Measurements from ENCODE around the gene LMNB1. TPM values are rescaled to one million over a fixed set of nuclear protein-coding genes. Genes with fewer than 3 reads are reported as not detected.
"Not testable (repeated sequence)": the region's sequence is repeated elsewhere in the genome, so short reads cannot be mapped to it uniquely, and the experiment has no call there.

Gene LMNB1
- polyA plus RNA-seq, 1 donor (not counting 4 experiments of a cell fraction or from before 2014, with no cell fraction given) = 11.0 TPM

- H2AFZ ChIP-seq (ENCODE audit: control insufficient read depth, low read length) = no peak overlapping the region
- H3K27me3 ChIP-seq (ENCODE audit: control insufficient read depth, extremely low read depth, insufficient read depth, low read length) = no peaks in the 10 kb centered on the region
- dilution Hi-C loops (cut with MboI; ENCODE audit: extremely low pct_ligation_motif_present, low sequenced_read_pairs) = no loop called here
- no peak overlapping the region for H3K4me2 ChIP-seq (ENCODE audit: control insufficient read depth, extremely low read depth, insufficient read depth, low read depth, low read length)
- H3K36me3 ChIP-seq (ENCODE audit: control insufficient read depth in 2 of 2, extremely low read depth in 1 of 2, insufficient read depth in 2 of 2, low read length in 2 of 2) = peaks cover 0 to 3% of the 10 kb centered on the region in 2 experiments
- H3K27ac ChIP-seq (ENCODE audit: control insufficient read depth, insufficient read depth, low read length) = no peak overlapping the region
- no peaks in the 10 kb centered on the region for H3K9me1 ChIP-seq (ENCODE audit: control insufficient read depth, extremely low read depth, insufficient read depth, low read length)
- H3K9me3 ChIP-seq (ENCODE audit: control insufficient read depth, low read depth, low read length) = no peaks in the 10 kb centered on the region
- no peaks in the 10 kb centered on the region for H3K79me2 ChIP-seq (ENCODE audit: control insufficient read depth, insufficient read depth, low read length)
- H3K4me1 ChIP-seq (ENCODE audit: control insufficient read depth, extremely low read depth, insufficient read depth, low read length) = no peaks in the 10 kb centered on the region
- H4K20me1 ChIP-seq (ENCODE audit: control insufficient read depth, extremely low read depth, insufficient read depth, low read length) = no peaks in the 10 kb centered on the region
- TF ChIP-seq EZH2 (IDR thresholded peaks at IDR 0.05; ENCODE audit: low read length) (no peak), CTCF (optimal IDR thresholded peaks at IDR 0.05 in 1 of 3, IDR thresholded peaks at IDR 0.05 in 1 of 3, conservative IDR thresholded peaks at IDR 0.05 in 1 of 3; ENCODE audit: extremely low read depth in 1 of 3, insufficient read depth in 2 of 3, low read length in 3 of 3) (no peak)
- H3K4me3 ChIP-seq (ENCODE audit: control insufficient read depth in 2 of 3, extremely low read depth in 1 of 3, insufficient read depth in 2 of 3, low read depth in 1 of 3, low read length in 3 of 3) = no peak overlapping the region
- no peak overlapping the region for H3K9ac ChIP-seq (ENCODE audit: control insufficient read depth, extremely low read depth, insufficient read depth, low read length)
- DNase-seq (ENCODE audit: low read depth, low spot score) = no peak
- FAIRE-seq = no peak
Measured at GRCh38 chr5:126837242-126837641, 60.3 kb downstream of the LMNB1 start.

DNA sequence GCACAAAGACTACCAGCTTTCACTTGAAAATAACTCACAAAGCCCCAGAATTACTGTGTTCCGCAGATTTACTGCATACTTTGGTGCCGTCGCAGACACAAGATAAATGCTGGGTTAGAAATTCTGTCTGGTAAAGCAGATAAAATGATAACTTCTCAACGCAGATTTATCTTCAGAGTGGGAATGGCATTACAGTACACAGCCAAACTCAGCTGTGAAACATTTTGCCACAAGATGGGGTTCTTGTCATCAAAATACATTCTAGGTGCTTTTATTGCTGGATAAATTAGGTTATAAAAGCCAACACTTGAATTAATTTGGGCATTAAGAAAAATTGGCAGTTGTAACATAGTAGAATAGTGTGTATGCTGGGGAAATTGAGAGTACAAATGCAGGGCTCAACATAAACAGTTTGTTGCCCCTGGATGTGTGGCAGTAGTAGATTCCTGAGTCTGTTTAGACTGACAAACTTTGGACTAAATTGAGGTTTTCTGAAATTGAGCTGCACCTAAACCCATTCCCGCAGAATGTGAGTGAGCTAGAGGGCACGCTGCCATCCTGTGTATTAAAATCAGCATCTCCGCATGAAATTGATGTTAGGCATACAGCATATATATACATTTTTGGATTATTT is 61.1 kb downstream of the LMNB1 start:
- DNase-seq (ENCODE audit: low read depth, low spot score) (no peak), FAIRE-seq (peak; percentile 5)
- Histone ChIP-seq H4K20me1 (ENCODE audit: control insufficient read depth, extremely low read depth, insufficient read depth, low read length) (no peaks in the 10 kb centered on the region), H3K36me3 (ENCODE audit: control insufficient read depth in 2 of 2, extremely low read depth in 1 of 2, insufficient read depth in 2 of 2, low read length in 2 of 2) (peaks cover 0 to 3% of the 10 kb centered on the region in 2 experiments), H3K9me1 (ENCODE audit: control insufficient read depth, extremely low read depth, insufficient read depth, low read length) (no peaks in the 10 kb centered on the region), H3K4me2 (ENCODE audit: control insufficient read depth, extremely low read depth, insufficient read depth, low read depth, low read length) (no peak overlapping the region), H3K9me3 (ENCODE audit: control insufficient read depth, low read depth, low read length) (no peaks in the 10 kb centered on the region), H3K27ac (ENCODE audit: control insufficient read depth, insufficient read depth, low read length) (no peak overlapping the region), H3K79me2 (ENCODE audit: control insufficient read depth, insufficient read depth, low read length) (no peaks in the 10 kb centered on the region), H2AFZ (ENCODE audit: control insufficient read depth, low read length) (no peak overlapping the region), H3K4me3 (ENCODE audit: control insufficient read depth in 2 of 3, extremely low read depth in 1 of 3, insufficient read depth in 2 of 3, low read depth in 1 of 3, low read length in 3 of 3) (no peak overlapping the region), H3K4me1 (ENCODE audit: control insufficient read depth, extremely low read depth, insufficient read depth, low read length) (no peaks in the 10 kb centered on the region), H3K27me3 (ENCODE audit: control insufficient read depth, extremely low read depth, insufficient read depth, low read length) (no peaks in the 10 kb centered on the region), H3K9ac (ENCODE audit: control insufficient read depth, extremely low read depth, insufficient read depth, low read length) (no peak overlapping the region)
- TF ChIP-seq CTCF (optimal IDR thresholded peaks at IDR 0.05 in 1 of 3, IDR thresholded peaks at IDR 0.05 in 1 of 3, conservative IDR thresholded peaks at IDR 0.05 in 1 of 3; ENCODE audit: extremely low read depth in 1 of 3, insufficient read depth in 2 of 3, low read length in 3 of 3) (peak in 2 of 3 experiments; percentile 17 to 21), EZH2 (IDR thresholded peaks at IDR 0.05; ENCODE audit: low read length) (no peak)
- dilution Hi-C loops (cut with MboI; ENCODE audit: extremely low pct_ligation_motif_present, low sequenced_read_pairs) = no loop called here

GRCh38 chr5:126839407-126839806 is 62.5 kb downstream of the LMNB1 start:
- H3K4me2 ChIP-seq (ENCODE audit: control insufficient read depth, extremely low read depth, insufficient read depth, low read depth, low read length); DNase-seq (ENCODE audit: low read depth, low spot score); H3K27me3 ChIP-seq (ENCODE audit: control insufficient read depth, extremely low read depth, insufficient read depth, low read length); dilution Hi-C loops (cut with MboI; ENCODE audit: extremely low pct_ligation_motif_present, low sequenced_read_pairs); FAIRE-seq; H2AFZ ChIP-seq (ENCODE audit: control insufficient read depth, low read length); H3K36me3 ChIP-seq (ENCODE audit: control insufficient read depth in 2 of 2, extremely low read depth in 1 of 2, insufficient read depth in 2 of 2, low read length in 2 of 2); H3K27ac ChIP-seq (ENCODE audit: control insufficient read depth, insufficient read depth, low read length); H3K4me1 ChIP-seq (ENCODE audit: control insufficient read depth, extremely low read depth, insufficient read depth, low read length); H3K9ac ChIP-seq (ENCODE audit: control insufficient read depth, extremely low read depth, insufficient read depth, low read length); H4K20me1 ChIP-seq (ENCODE audit: control insufficient read depth, extremely low read depth, insufficient read depth, low read length); H3K9me1 ChIP-seq (ENCODE audit: control insufficient read depth, extremely low read depth, insufficient read depth, low read length); H3K9me3 ChIP-seq (ENCODE audit: control insufficient read depth, low read depth, low read length); H3K4me3 ChIP-seq (ENCODE audit: control insufficient read depth in 2 of 3, extremely low read depth in 1 of 3, insufficient read depth in 2 of 3, low read depth in 1 of 3, low read length in 3 of 3); H3K79me2 ChIP-seq (ENCODE audit: control insufficient read depth, insufficient read depth, low read length): not testable (repeated sequence)

DNA sequence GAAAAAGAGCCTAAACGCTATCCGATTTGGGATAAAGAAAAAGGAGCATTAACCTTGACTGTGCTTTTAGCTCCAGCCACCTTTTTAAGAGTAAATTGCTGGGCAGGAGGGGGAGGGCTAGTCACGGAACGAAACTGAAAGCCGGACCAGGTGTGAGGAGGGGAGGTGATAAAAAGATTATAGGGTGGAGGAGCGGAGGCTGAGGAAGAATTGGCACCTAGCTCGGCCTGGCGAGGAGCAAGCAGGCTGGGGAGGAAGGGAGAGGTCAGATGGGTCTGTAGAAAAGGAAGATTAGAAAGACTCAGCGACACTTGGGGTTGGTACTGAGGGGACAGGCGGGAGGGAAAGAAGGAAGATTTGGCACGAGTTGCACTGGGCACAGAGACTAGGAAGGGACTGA is 66.4 kb downstream of the LMNB1 start:
- H3K4me2 ChIP-seq (ENCODE audit: control insufficient read depth, extremely low read depth, insufficient read depth, low read depth, low read length); H3K27ac ChIP-seq (ENCODE audit: control insufficient read depth, insufficient read depth, low read length); H3K79me2 ChIP-seq (ENCODE audit: control insufficient read depth, insufficient read depth, low read length); DNase-seq (ENCODE audit: low read depth, low spot score); H3K9me3 ChIP-seq (ENCODE audit: control insufficient read depth, low read depth, low read length); H3K36me3 ChIP-seq (ENCODE audit: control insufficient read depth in 2 of 2, extremely low read depth in 1 of 2, insufficient read depth in 2 of 2, low read length in 2 of 2); dilution Hi-C loops (cut with MboI; ENCODE audit: extremely low pct_ligation_motif_present, low sequenced_read_pairs); H4K20me1 ChIP-seq (ENCODE audit: control insufficient read depth, extremely low read depth, insufficient read depth, low read length); FAIRE-seq; H3K4me1 ChIP-seq (ENCODE audit: control insufficient read depth, extremely low read depth, insufficient read depth, low read length); H3K4me3 ChIP-seq (ENCODE audit: control insufficient read depth in 2 of 3, extremely low read depth in 1 of 3, insufficient read depth in 2 of 3, low read depth in 1 of 3, low read length in 3 of 3); H3K27me3 ChIP-seq (ENCODE audit: control insufficient read depth, extremely low read depth, insufficient read depth, low read length); H3K9me1 ChIP-seq (ENCODE audit: control insufficient read depth, extremely low read depth, insufficient read depth, low read length); H3K9ac ChIP-seq (ENCODE audit: control insufficient read depth, extremely low read depth, insufficient read depth, low read length); H2AFZ ChIP-seq (ENCODE audit: control insufficient read depth, low read length): not testable (repeated sequence)

Data from keratinocyte (primary cell).